Suppressor macrophage treated with lipopolysaccharide for 4 hours (primary cell): ENCODE measurements around the gene SNX8.
"Not testable (repeated sequence)": the region's sequence is repeated elsewhere in the genome, so short reads cannot be mapped to it uniquely, and the experiment has no call there.

Experiments used
- DNase-seq: peaks from one replicate; pipeline ENCODE4 v3.0.0-alpha.2; 2020

The SNX8 gene

GRCh38 chr7:2289621-2290020 lies 24.6 kb downstream of the SNX8 start:
- no peak for DNase-seq

GRCh38 chr7:2289111-2289586 lies 25.1 kb downstream of the SNX8 start:
- no peak for DNase-seq

- DNase-seq, result no peak
Measured at GRCh38 chr7:2288503-2288902, 25.7 kb downstream of the SNX8 start.

- DNase-seq, result no peak
Measured at GRCh38 chr7:2287745-2288144, 26.5 kb downstream of the SNX8 start.

- DNase-seq, result no peak
Measured at GRCh38 chr7:2283074-2283473, 31.2 kb downstream of the SNX8 start.

GRCh38 chr7:2282185-2282751 lies 32.0 kb downstream of the SNX8 start:
- no peak for DNase-seq

GRCh38 chr7:2281541-2281940 lies 32.7 kb downstream of the SNX8 start:
- DNase-seq, result no peak

- DNase-seq, result no peak
Measured at GRCh38 chr7:2280424-2280823, 33.8 kb downstream of the SNX8 start.

GRCh38 chr7:2279896-2280295 lies 34.3 kb downstream of the SNX8 start:
- DNase-seq, result no peak

- DNase-seq, result no peak
Measured at GRCh38 chr7:2278026-2278425, 36.2 kb downstream of the SNX8 start.

GRCh38 chr7:2276107-2276506 lies 38.1 kb downstream of the SNX8 start:
- DNase-seq, result no peak

GRCh38 chr7:2275101-2275500 lies 39.1 kb downstream of the SNX8 start:
- DNase-seq, result no peak

GRCh38 chr7:2274666-2275065 lies 39.6 kb downstream of the SNX8 start:
- no peak for DNase-seq

- no peak for DNase-seq
Measured at GRCh38 chr7:2273866-2274265, 40.4 kb downstream of the SNX8 start.

- DNase-seq, result no peak
Measured at GRCh38 chr7:2272031-2272430, 42.2 kb downstream of the SNX8 start.

- DNase-seq, result no peak
Measured at GRCh38 chr7:2271273-2272026, 42.8 kb downstream of the SNX8 start.

- DNase-seq, result no peak
Measured at GRCh38 chr7:2270495-2270894, 43.7 kb downstream of the SNX8 start.

GRCh38 chr7:2269991-2270460 lies 44.2 kb downstream of the SNX8 start:
- no peak for DNase-seq

GRCh38 chr7:2269089-2269990 lies 44.9 kb downstream of the SNX8 start:
- DNase-seq, result not testable (repeated sequence)

- no peak for DNase-seq
Measured at GRCh38 chr7:2266911-2267310, 47.3 kb downstream of the SNX8 start.

GRCh38 chr7:2264158-2264557 lies 50.1 kb downstream of the SNX8 start:
- DNase-seq, result no peak

- DNase-seq, result no peak
Measured at GRCh38 chr7:2263176-2263575, 51.1 kb downstream of the SNX8 start.

GRCh38 chr7:2261611-2262010 lies 52.6 kb downstream of the SNX8 start:
- peak; percentile 68 for DNase-seq

- no peak for DNase-seq
Measured at GRCh38 chr7:2260820-2261219, 53.4 kb downstream of the SNX8 start.
